ENCODE measurements around the gene ZNF808. TPM values are rescaled to one million over a fixed set of nuclear protein-coding genes. Genes with fewer than 3 reads are reported as not detected.

ZNF808 gene
- total RNA-seq, 6 experiments from 2014 or later = 3.3 to 12.3 (median 5.8) TPM

DNA sequence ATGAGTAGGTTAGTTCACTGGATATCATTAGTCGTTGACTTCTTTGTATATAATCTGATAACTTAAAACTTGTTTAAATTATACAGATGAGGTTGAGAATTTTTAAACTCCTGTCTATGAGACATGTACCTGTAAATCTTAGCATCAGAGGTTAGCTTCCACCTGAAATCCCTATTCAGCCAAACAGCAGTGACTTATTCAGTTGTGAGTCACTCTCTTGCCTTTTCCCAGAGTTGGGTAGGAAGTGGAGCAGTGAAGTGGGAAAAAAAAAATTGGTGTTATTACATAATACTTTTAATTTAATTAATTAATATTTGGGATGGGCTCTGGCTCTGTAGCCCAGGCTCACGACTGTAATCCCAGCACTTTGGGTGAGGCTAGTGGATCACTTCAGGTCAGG, 75.5 kb downstream of the ZNF808 start:
- no peak for DNase-seq
- TF ChIP-seq, protein P1, sequence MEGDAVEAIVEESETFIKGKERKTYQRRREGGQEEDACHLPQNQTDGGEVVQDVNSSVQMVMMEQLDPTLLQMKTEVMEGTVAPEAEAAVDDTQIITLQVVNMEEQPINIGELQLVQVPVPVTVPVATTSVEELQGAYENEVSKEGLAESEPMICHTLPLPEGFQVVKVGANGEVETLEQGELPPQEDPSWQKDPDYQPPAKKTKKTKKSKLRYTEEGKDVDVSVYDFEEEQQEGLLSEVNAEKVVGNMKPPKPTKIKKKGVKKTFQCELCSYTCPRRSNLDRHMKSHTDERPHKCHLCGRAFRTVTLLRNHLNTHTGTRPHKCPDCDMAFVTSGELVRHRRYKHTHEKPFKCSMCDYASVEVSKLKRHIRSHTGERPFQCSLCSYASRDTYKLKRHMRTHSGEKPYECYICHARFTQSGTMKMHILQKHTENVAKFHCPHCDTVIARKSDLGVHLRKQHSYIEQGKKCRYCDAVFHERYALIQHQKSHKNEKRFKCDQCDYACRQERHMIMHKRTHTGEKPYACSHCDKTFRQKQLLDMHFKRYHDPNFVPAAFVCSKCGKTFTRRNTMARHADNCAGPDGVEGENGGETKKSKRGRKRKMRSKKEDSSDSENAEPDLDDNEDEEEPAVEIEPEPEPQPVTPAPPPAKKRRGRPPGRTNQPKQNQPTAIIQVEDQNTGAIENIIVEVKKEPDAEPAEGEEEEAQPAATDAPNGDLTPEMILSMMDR (IDR thresholded peaks at IDR 0.05) = no peak
- TF ChIP-seq POLR2A (IDR thresholded peaks at IDR 0.05) = no peak
- peaks cover 0 to 3% (median 0%) of the 10 kb centered on the region in 4 donors for H3K9me3 ChIP-seq
- ATAC-seq = no peak
- no peak overlapping the region for H3K4me3 ChIP-seq
- H3K27ac ChIP-seq = no peak overlapping the region
- WGBS (ENCODE audit: insufficient coverage, low coverage, low lambda C conversion rate, missing lambda C conversion rate) = 89% methylated on average over 2 of the region's 2 CpGs
- intact Hi-C loops (cut with DNase I) = no loop called here
- H3K36me3 ChIP-seq = no peaks in the 10 kb centered on the region
- no peaks in the 10 kb centered on the region for H3K4me1 ChIP-seq
- H3K27me3 ChIP-seq = no peaks in the 10 kb centered on the region

DNA sequence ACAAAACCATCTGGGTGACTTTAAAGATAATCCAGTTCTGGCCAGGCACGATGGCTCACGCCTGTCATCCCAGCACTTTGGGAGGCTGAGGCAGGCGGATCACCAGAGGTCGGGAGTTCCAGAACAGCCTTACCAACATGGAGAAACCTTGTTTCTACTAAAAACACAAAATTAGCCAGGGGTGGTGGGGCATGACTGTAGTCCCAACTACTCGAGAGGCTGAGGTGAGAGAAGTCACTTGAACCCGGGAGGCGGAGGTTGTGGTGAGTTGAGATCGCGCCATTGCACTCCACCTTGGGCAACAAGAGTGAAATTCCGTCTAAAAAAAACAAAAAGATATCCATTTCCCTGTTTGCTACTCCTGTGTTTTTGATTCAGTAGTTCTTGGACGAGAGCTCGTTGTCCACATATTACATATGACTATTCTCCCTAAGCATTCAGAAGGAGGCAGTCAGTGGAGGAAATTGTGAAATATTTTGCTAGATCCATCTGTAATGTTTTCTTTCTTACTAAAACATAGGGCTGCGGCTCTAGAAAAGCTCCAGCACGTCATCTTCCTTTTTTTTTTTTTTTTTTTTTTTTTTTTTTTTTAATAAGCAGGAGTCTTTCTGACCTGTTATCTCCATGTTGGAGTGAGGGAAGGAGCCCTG, 76.2 kb downstream of the ZNF808 start:
- H3K9me3 ChIP-seq = peaks cover 0 to 3% (median 0%) of the 10 kb centered on the region in 4 donors
- intact Hi-C loops (cut with DNase I) = no loop called here
- no peaks in the 10 kb centered on the region for H3K36me3 ChIP-seq
- no peaks in the 10 kb centered on the region for H3K27me3 ChIP-seq
- no peaks in the 10 kb centered on the region for H3K4me1 ChIP-seq
- H3K4me3 ChIP-seq = no peak overlapping the region
- 94% methylated on average over 11 of the region's 14 CpGs for WGBS (ENCODE audit: insufficient coverage, low coverage, low lambda C conversion rate, missing lambda C conversion rate)
- no peak for DNase-seq
- no peak for TF ChIP-seq POLR2A (IDR thresholded peaks at IDR 0.05)
- TF ChIP-seq, protein P1 (IDR thresholded peaks at IDR 0.05) = no peak
- no peak for ATAC-seq
- no peak overlapping the region for H3K27ac ChIP-seq

Small RNAs within 50 kb of the gene (small RNA-seq; reads per million reads assigned to genes)
- gene RPL39P34 = 0 reads per million in 2 experiments

Other genes with a start within 250 kb of the ZNF808 start
- 1 to 10 TPM; 3.7 to 7.1 (median 5.3) TPM for gene ZNF480, start 230.5 kb upstream of the ZNF808 start, total RNA-seq
- gene ZNF610, start 191.4 kb upstream of the ZNF808 start, total RNA-seq = under 1 TPM in 5 of 6 experiments, not detected in 1; 0.16 to 0.51 (median 0.39) TPM
- 1 to 10 TPM; 1.0 to 2.9 (median 2.3) TPM for gene ZNF880, start 157.7 kb upstream of the ZNF808 start, total RNA-seq
- 1 to 10 TPM; 1.9 to 7.5 (median 3.5) TPM for gene ZNF528, start 129.8 kb upstream of the ZNF808 start, total RNA-seq
- gene ZNF534, start 98.5 kb upstream of the ZNF808 start, total RNA-seq = under 1 TPM in 1 of 6 experiments, not detected in 5; 0.13 TPM
- gene ZNF578, start 74.1 kb upstream of the ZNF808 start, total RNA-seq = under 1 TPM in 3 of 6 experiments, not detected in 3; 0.17 to 0.51 (median 0.29) TPM
- gene ZNF701, start 42.6 kb downstream of the ZNF808 start, total RNA-seq = 1 to 10 TPM; 2.5 to 6.4 (median 4.0) TPM
- 1 to 10 TPM; 2.5 to 5.9 (median 3.3) TPM for gene ZNF83, start 110.7 kb downstream of the ZNF808 start, total RNA-seq
- gene ZNF611, start 207.4 kb downstream of the ZNF808 start, total RNA-seq = 1 to 10 TPM; 3.3 to 5.4 (median 3.9) TPM

Data from right lobe of liver (tissue), 6 donors.